A549 (cell line): ENCODE measurements around the gene GDF2. TPM values are rescaled to one million over a fixed set of nuclear protein-coding genes. Genes with fewer than 3 reads are reported as not detected.

Source experiments
- ATAC-seq, 2 experiments: fragments of 200-7000 bp in 1 of 2; fragments of >200 bp in 1 of 2; cut with Nextera tagmentation in 1 of 2; cut with Tn5 transposase in 1 of 2; 3 replicates each; pipeline versions ENCODE4 v1.8.0 to v1.9.1; 2018 to 2020; ENCODE audit warnings: mild to moderate bottlenecking in 1 of 2, moderate library complexity in 1 of 2
- CTCF ChIA-PET: fragments of 300-600 bp; sonication (Branson Sonifier 250); formaldehyde crosslinking; extraction: SDS; loops from one replicate; lab custom pipeline; 2021; ENCODE audit warnings: antibody characterized with exemption, inconsistent platforms; lab: Yijun Ruan, JAX
- POLR2A ChIA-PET: fragments of 350-600 bp; formaldehyde crosslinking; extraction: SDS; loops from one replicate; lab custom pipeline; 2021; ENCODE audit warnings: antibody characterized with exemption, inconsistent platforms; lab: Yijun Ruan, JAX
- DNase-seq, 2 experiments: peaks; one replicate each; pipeline versions ENCODE4 v3.0.0 to v3.0.0-alpha.2; 2011 to 2016; ENCODE audit warnings: low read depth in 1 of 2, low spot score in 1 of 2
- FAIRE-seq: peaks from 2 replicates; lab custom pipeline; 2011; peaks lifted over from hg19 to GRCh38; lab: Jason Lieb, UNC
- H3K27ac ChIP-seq, 2 experiments: fragments of >200 bp; sonication (Bioruptor Twin); formaldehyde crosslinking; 3 replicates each; pipeline ENCODE4 v1.5.1; 2016 to 2017
- H3K4me1 ChIP-seq: fragments of >200 bp; sonication (Bioruptor Twin); formaldehyde crosslinking; 3 replicates; pipeline ENCODE4 v1.6.1; 2016
- H3K4me2 ChIP-seq: fragments of >200 bp; sonication (Bioruptor Twin); formaldehyde crosslinking; 3 replicates; pipeline ENCODE4 v1.6.1; 2016
- H3K4me3 ChIP-seq: fragments of >200 bp; sonication (Bioruptor Twin); formaldehyde crosslinking; 3 replicates; pipeline ENCODE4 v1.5.1; 2016
- H3K9me3 ChIP-seq: fragments of >200 bp; sonication (Bioruptor Twin); formaldehyde crosslinking; 3 replicates; pipeline ENCODE4 v1.6.1; 2016
- CHD2 ChIP-seq: fragments of 150-350 bp; IDR thresholded peaks from 2 replicates; pipeline ENCODE4 v1.6.1; 2014; ENCODE audit warnings: low read length; ENCODE audit not compliant: partially characterized antibody
- CHD4 ChIP-seq: fragments of 200-600 bp; sonication (generic); IDR thresholded peaks from 2 replicates; pipeline ENCODE4 v1.6.1; 2016; ENCODE audit warnings: antibody characterized with exemption, mild to moderate bottlenecking, borderline replicate concordance
- EHMT2 ChIP-seq: fragments of 200-600 bp; sonication (generic); IDR thresholded peaks from 2 replicates; pipeline ENCODE4 v1.6.1; 2016; ENCODE audit warnings: antibody characterized with exemption, low read depth, mild to moderate bottlenecking, moderate library complexity
- FOSB ChIP-seq: fragments of 250-450 bp; sonication (Bioruptor Pico); IDR thresholded peaks from 2 replicates; pipeline ENCODE4 v1.5.0; 2020; ENCODE audit warnings: mild to moderate bottlenecking, moderate library complexity
- FOSL2 ChIP-seq, 2 experiments: fragments of 450-650 bp in 1 of 2; fragments of >200 bp in 1 of 2; sonication (Bioruptor Twin) in 1 of 2; formaldehyde crosslinking; IDR thresholded peaks; 2 replicates each; pipeline versions ENCODE4 v1.5.0 to v1.6.1; 2016 to 2020; ENCODE audit warnings: mild to moderate bottlenecking in 1 of 2, moderate library complexity in 1 of 2
- GATA3 ChIP-seq: IDR thresholded peaks from 2 replicates; pipeline ENCODE4 v1.6.1; 2012; ENCODE audit warnings: borderline replicate concordance
- HDAC2 ChIP-seq: fragments of 200-600 bp; sonication (generic); IDR thresholded peaks from 2 replicates; pipeline ENCODE4 v1.6.1; 2016
- JUNB ChIP-seq: fragments of >200 bp; sonication (Bioruptor Twin); formaldehyde crosslinking; IDR thresholded peaks from 2 replicates; pipeline ENCODE4 v1.6.1; 2016
- KDM1A ChIP-seq: fragments of 200-600 bp; sonication (generic); IDR thresholded peaks from 2 replicates; pipeline ENCODE4 v1.6.1; 2016; ENCODE audit warnings: low read depth, mild to moderate bottlenecking
- MAZ ChIP-seq: fragments of 150-350 bp; IDR thresholded peaks from 2 replicates; pipeline ENCODE4 v1.6.1; 2014; ENCODE audit warnings: antibody characterized with exemption, low read depth, low read length, borderline replicate concordance
- MYC ChIP-seq: IDR thresholded peaks from 2 replicates; pipeline ENCODE4 v1.6.1; 2012; ENCODE audit warnings: mild to moderate bottlenecking, inconsistent platforms, low read length, improper control_type of control experiment, borderline replicate concordance
- POLR2AphosphoS2 ChIP-seq: conservative IDR thresholded peaks from 2 replicates; pipeline ENCODE4 v1.6.1; 2012; ENCODE audit warnings: low read length, improper control_type of control experiment, inconsistent platforms
- RAD21 ChIP-seq, 2 experiments: fragments of >200 bp in 1 of 2; sonication (Bioruptor Twin) in 1 of 2; formaldehyde crosslinking in 1 of 2; IDR thresholded peaks in 1 of 2; conservative IDR thresholded peaks in 1 of 2; 2 replicates in 1 of 2; 3 replicates in 1 of 2; pipeline ENCODE4 v1.6.1; 2012 to 2018; ENCODE audit warnings: inconsistent platforms in 1 of 2
- SREBF2 ChIP-seq: fragments of 450-650 bp; IDR thresholded peaks from 2 replicates; pipeline ENCODE4 v1.6.1; 2014; ENCODE audit warnings: mild to moderate bottlenecking, moderate library complexity
- ZSCAN20 ChIP-seq: fragments of 250-450 bp; sonication (Bioruptor Pico); IDR thresholded peaks from 2 replicates; pipeline ENCODE4 v1.8.0; 2022; ENCODE audit warnings: mild to moderate bottlenecking, moderate library complexity
- WGBS: methylation state at CpG from one replicate; pipeline ENCODE4 v1.1.6; 2017; ENCODE audit errors: missing lambda C conversion rate; 5-methylcytosine and 5-hydroxymethylcytosine counted together
- polyA plus RNA-seq, 4 experiments: library from polyadenylated mRNA; depleted of rRNA in 3 of 4; stranded (reverse); fragments of >200 nt; fragmentation: RNase III in 1 of 4; extraction: RNeasy Plus Mini Kit Qiagen cat#74134 plus additional on column Dnase treatment in 1 of 4; gene quantifications; 2 replicates in 3 of 4; 3 replicates in 1 of 4; pipeline ENCODE4 v1.2.3, GENCODE V29; 2011 to 2017
- TF ChIP-seq, protein P1 (sequence below): fragments of 250-450 bp; sonication (Bioruptor Pico); IDR thresholded peaks from 2 replicates; pipeline ENCODE4 v1.5.0; 2021; ENCODE audit warnings: mild to moderate bottlenecking, moderate library complexity, borderline replicate concordance
- TF ChIP-seq, protein P2 (sequence below): fragments of 150-350 bp; IDR thresholded peaks from 2 replicates; pipeline ENCODE4 v1.6.1; 2014; ENCODE audit warnings: low read depth, mild to moderate bottlenecking, low read length
- TF ChIP-seq, protein P3 (sequence below): IDR thresholded peaks from 2 replicates; pipeline ENCODE4 v1.6.1; 2012; ENCODE audit warnings: low read depth, borderline replicate concordance
- TF ChIP-seq, protein P4 (sequence below): fragments of 450-650 bp; IDR thresholded peaks from 2 replicates; pipeline ENCODE4 v1.6.1; 2014; ENCODE audit warnings: antibody characterized with exemption

GDF2 gene
- polyA plus RNA-seq, 2 of the 4 experiments (the other 2 are of a cell fraction): not detected

DNA sequence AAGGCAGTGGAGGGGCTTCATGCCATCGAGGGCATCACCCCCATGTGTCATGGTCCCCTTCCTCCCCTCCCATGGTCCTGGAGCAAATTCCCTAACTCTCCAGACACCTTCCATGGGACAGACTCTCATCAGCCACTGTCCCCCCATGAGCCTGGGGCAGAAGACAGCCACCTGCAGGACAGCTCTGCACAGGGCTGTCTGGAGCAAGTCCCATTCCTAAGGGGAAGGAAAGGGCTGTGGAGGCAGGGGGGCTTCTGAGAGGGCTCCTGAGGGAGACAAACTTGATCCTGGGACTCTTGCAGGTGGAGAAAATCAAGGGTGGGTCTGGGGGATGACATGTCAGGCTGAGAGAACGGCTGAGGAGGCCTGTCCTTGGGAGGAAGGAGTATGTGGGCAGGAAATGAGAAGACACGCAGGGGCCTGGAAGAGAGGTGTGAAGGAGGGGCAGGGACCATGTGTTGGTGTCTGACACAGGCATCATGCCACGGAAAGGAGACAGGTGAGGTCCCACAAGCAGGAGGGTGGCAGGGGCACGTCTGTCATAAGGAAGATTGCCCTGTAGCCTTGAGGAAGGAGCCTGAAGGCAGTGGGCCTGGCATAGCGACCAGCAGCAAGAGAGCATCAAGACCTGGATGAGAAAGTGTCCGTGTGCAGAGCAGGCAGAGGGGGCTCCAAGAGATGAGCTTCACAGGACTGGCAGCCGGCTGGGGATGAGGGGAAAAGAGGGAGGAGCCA lies 36.7 kb upstream of the GDF2 start (continued):
- TF ChIP-seq, protein P1, sequence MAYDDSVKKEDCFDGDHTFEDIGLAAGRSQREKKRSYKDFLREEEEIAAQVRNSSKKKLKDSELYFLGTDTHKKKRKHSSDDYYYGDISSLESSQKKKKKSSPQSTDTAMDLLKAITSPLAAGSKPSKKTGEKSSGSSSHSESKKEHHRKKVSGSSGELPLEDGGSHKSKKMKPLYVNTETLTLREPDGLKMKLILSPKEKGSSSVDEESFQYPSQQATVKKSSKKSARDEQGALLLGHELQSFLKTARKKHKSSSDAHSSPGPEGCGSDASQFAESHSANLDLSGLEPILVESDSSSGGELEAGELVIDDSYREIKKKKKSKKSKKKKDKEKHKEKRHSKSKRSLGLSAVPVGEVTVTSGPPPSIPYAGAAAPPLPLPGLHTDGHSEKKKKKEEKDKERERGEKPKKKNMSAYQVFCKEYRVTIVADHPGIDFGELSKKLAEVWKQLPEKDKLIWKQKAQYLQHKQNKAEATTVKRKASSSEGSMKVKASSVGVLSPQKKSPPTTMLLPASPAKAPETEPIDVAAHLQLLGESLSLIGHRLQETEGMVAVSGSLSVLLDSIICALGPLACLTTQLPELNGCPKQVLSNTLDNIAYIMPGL (CRISPR knock-in tag): no peak
- no peak for TF ChIP-seq ZSCAN20 (CRISPR knock-in tag)
- TF ChIP-seq, all 56 proteins: peak for 0

DNA sequence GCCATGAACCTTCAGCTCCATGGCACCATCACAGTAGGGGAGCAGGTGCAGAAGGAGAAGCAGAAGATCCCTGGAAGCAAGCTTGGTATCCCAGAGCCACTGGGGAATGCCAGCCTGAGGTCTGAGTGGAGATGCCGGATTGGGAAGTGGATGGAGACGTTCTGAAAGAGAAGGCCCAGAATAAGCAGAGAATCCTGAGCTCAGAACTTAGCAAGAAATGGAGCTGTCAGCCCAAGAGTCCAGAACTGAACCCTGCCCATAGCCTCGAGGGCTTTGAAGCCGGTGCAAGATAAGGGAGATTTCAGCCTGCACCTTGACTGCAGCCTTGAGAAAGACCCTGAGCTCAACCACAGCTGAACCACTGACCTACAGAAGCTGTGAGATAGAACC lies 36.1 kb upstream of the GDF2 start:
- H3K4me2 ChIP-seq: no peak overlapping the region
- no peak for FAIRE-seq
- CTCF ChIA-PET: interaction anchor here (1.2 to 1.6 kb wide), 2 partner anchors 26 to 90 kb away, joined by 3 to 7 read pairs; no protein-coding TSS in a partner anchor
- TF ChIP-seq ZSCAN20 (CRISPR knock-in tag) (no peak), KDM1A (no peak), FOSB (CRISPR knock-in tag) (no peak), JUNB (no peak), RAD21 (conservative IDR thresholded peaks at IDR 0.05 in 1 of 2, IDR thresholded peaks at IDR 0.05 in 1 of 2) (no peak), SREBF2 (no peak), FOSL2 (IDR thresholded peaks at IDR 0.05) (no peak), FOSL2 (CRISPR knock-in tag; IDR thresholded peaks at IDR 0.05) (no peak), EHMT2 (no peak), CHD2 (no peak), MYC (no peak), HDAC2 (no peak), POLR2AphosphoS2 (no peak), MAZ (no peak), CHD4 (no peak), GATA3 (no peak)
- TF ChIP-seq, protein P2, sequence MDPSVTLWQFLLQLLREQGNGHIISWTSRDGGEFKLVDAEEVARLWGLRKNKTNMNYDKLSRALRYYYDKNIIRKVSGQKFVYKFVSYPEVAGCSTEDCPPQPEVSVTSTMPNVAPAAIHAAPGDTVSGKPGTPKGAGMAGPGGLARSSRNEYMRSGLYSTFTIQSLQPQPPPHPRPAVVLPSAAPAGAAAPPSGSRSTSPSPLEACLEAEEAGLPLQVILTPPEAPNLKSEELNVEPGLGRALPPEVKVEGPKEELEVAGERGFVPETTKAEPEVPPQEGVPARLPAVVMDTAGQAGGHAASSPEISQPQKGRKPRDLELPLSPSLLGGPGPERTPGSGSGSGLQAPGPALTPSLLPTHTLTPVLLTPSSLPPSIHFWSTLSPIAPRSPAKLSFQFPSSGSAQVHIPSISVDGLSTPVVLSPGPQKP: no peak
- TF ChIP-seq, protein P3, sequence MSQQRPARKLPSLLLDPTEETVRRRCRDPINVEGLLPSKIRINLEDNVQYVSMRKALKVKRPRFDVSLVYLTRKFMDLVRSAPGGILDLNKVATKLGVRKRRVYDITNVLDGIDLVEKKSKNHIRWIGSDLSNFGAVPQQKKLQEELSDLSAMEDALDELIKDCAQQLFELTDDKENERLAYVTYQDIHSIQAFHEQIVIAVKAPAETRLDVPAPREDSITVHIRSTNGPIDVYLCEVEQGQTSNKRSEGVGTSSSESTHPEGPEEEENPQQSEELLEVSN: no peak
- TF ChIP-seq, protein P4, sequence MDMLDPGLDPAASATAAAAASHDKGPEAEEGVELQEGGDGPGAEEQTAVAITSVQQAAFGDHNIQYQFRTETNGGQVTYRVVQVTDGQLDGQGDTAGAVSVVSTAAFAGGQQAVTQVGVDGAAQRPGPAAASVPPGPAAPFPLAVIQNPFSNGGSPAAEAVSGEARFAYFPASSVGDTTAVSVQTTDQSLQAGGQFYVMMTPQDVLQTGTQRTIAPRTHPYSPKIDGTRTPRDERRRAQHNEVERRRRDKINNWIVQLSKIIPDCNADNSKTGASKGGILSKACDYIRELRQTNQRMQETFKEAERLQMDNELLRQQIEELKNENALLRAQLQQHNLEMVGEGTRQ: no peak
- H3K9me3 ChIP-seq: no peaks in the 10 kb centered on the region
- POLR2A ChIA-PET: no interaction called here
- no peak overlapping the region for H3K27ac ChIP-seq
- H3K4me3 ChIP-seq: no peak overlapping the region
- no peak for DNase-seq
- 28% methylated on average over 4 of the region's 4 CpGs for WGBS
- no peaks in the 10 kb centered on the region for H3K4me1 ChIP-seq
- ATAC-seq: no peak
